SW 1271 (cell line): Measurements from ENCODE around the gene SLCO6A1.

ENCODE experiments used
- DNase-seq, 2 experiments: peaks; one replicate each; lab custom pipeline; 2025; lab: John Stamatoyannopoulos, UW

SLCO6A1 gene

GRCh38 chr5:102453716-102454115, 45.1 kb downstream of the SLCO6A1 start:
- DNase-seq: no peak

GRCh38 chr5:102451082-102451481, 47.7 kb downstream of the SLCO6A1 start:
- no peak for DNase-seq

GRCh38 chr5:102450313-102450990, 48.3 kb downstream of the SLCO6A1 start:
- DNase-seq: no peak

- DNase-seq: no peak
Observed at GRCh38 chr5:102433473-102433872, 65.3 kb downstream of the SLCO6A1 start.

- no peak for DNase-seq
Observed at GRCh38 chr5:102421647-102422046, 77.2 kb downstream of the SLCO6A1 start.

- no peak for DNase-seq
Observed at GRCh38 chr5:102418531-102418930, 80.3 kb downstream of the SLCO6A1 start.

GRCh38 chr5:102414448-102414847, 84.4 kb downstream of the SLCO6A1 start:
- no peak for DNase-seq

- DNase-seq: no peak
Observed at GRCh38 chr5:102388235-102388634, 110.6 kb downstream of the SLCO6A1 start.

GRCh38 chr5:102385365-102385764, 113.4 kb downstream of the SLCO6A1 start:
- DNase-seq: no peak

GRCh38 chr5:102380174-102380573, 118.6 kb downstream of the SLCO6A1 start:
- no peak for DNase-seq

- DNase-seq: no peak
Observed at GRCh38 chr5:102375876-102376275, 122.9 kb downstream of the SLCO6A1 start.

- no peak for DNase-seq
Observed at GRCh38 chr5:102375272-102375671, 123.5 kb downstream of the SLCO6A1 start.

- no peak for DNase-seq
Observed at GRCh38 chr5:102368392-102368791, 130.4 kb downstream of the SLCO6A1 start.

GRCh38 chr5:102341681-102342288, 157.0 kb downstream of the SLCO6A1 start:
- no peak for DNase-seq

- DNase-seq: no peak
Observed at GRCh38 chr5:102324714-102325113, 174.1 kb downstream of the SLCO6A1 start.
